ENCODE data around the gene C12orf57. TPM values are rescaled to one million over a fixed set of nuclear protein-coding genes. Genes with fewer than 3 reads are reported as not detected.

Gene C12orf57
- total RNA-seq, 3 donors from 2014 or later = 180 to 190 (median 184) TPM

Other genes with a start within 250 kb of the C12orf57 start
- gene PIANP, start 243.2 kb upstream of the C12orf57 start, total RNA-seq = under 1 TPM; 0.20 to 0.57 (median 0.40) TPM
- gene COPS7A, start 220.0 kb upstream of the C12orf57 start, total RNA-seq = 10 to 100 TPM; 46.5 to 54.4 (median 48.1) TPM
- 100 to 1,000 TPM; 185 to 199 (median 189) TPM for gene MLF2, start 190.9 kb upstream of the C12orf57 start, total RNA-seq
- gene PTMS, start 177.7 kb upstream of the C12orf57 start, total RNA-seq = 10 to 100 TPM; 26.3 to 32.6 (median 29.4) TPM
- 100 to 1,000 TPM in 1 of 3 donors, 10 to 100 TPM in 2; 71.1 to 125 (median 86.4) TPM for gene LAG3, start 171.5 kb upstream of the C12orf57 start, total RNA-seq
- gene CD4, start 154.5 kb upstream of the C12orf57 start, total RNA-seq = 10 to 100 TPM; 42.0 to 76.9 (median 51.4) TPM
- under 1 TPM in 2 of 3 donors, not detected in 1; 0.08 to 0.38 TPM for gene GPR162, start 122.2 kb upstream of the C12orf57 start, total RNA-seq
- under 1 TPM; 0.63 to 0.98 (median 0.83) TPM for gene P3H3, start 115.6 kb upstream of the C12orf57 start, total RNA-seq
- under 1 TPM; 0.13 to 0.90 (median 0.38) TPM for gene GNB3, start 103.1 kb upstream of the C12orf57 start, total RNA-seq
- gene CDCA3, start 92.7 kb upstream of the C12orf57 start, total RNA-seq = 1 to 10 TPM; 1.7 to 4.0 (median 3.1) TPM
- 100 to 1,000 TPM; 169 to 192 (median 176) TPM for gene USP5, start 91.9 kb upstream of the C12orf57 start, total RNA-seq
- gene TPI1, start 76.5 kb upstream of the C12orf57 start, total RNA-seq = 1,000 to 10,000 TPM; 1,135 to 1,217 (median 1,169) TPM
- gene SPSB2, start 70.7 kb upstream of the C12orf57 start, total RNA-seq = 1 to 10 TPM; 5.6 to 8.5 (median 6.7) TPM
- gene LRRC23, start 39.2 kb upstream of the C12orf57 start, total RNA-seq = 1 to 10 TPM; 2.1 to 3.0 (median 3.0) TPM
- gene ENO2, start 29.4 kb upstream of the C12orf57 start, total RNA-seq = 10 to 100 TPM; 83.5 to 97.4 (median 85.2) TPM
- gene ATN1, start 16.1 kb upstream of the C12orf57 start, total RNA-seq = 10 to 100 TPM; 65.8 to 73.9 (median 70.7) TPM
- gene RNU7-1, start 206 bp upstream of the C12orf57 start, total RNA-seq = not detected
- 100 to 1,000 TPM; 309 to 404 (median 401) TPM for gene PTPN6, start 7.3 kb downstream of the C12orf57 start, total RNA-seq
- 100 to 1,000 TPM; 619 to 718 (median 635) TPM for gene PHB2, start 26.6 kb downstream of the C12orf57 start, total RNA-seq
- 100 to 1,000 TPM; 215 to 254 (median 223) TPM for gene EMG1, start 26.9 kb downstream of the C12orf57 start, total RNA-seq
- gene LPCAT3, start 74.5 kb downstream of the C12orf57 start, total RNA-seq = 10 to 100 TPM; 24.4 to 27.6 (median 25.0) TPM
- 1 to 10 TPM; 1.6 to 1.7 (median 1.6) TPM for gene C1S, start 116.7 kb downstream of the C12orf57 start, total RNA-seq
- 1 to 10 TPM in 2 of 3 donors, under 1 TPM in 1; 0.98 to 2.3 (median 1.7) TPM for gene C1R, start 148.4 kb downstream of the C12orf57 start, total RNA-seq
- gene C1RL, start 165.2 kb downstream of the C12orf57 start, total RNA-seq = 1 to 10 TPM; 3.7 to 7.0 (median 6.0) TPM
- gene RBP5, start 184.9 kb downstream of the C12orf57 start, total RNA-seq = not detected
- gene CLSTN3, start 186.3 kb downstream of the C12orf57 start, total RNA-seq = 10 to 100 TPM in 1 of 3 donors, 1 to 10 TPM in 2; 9.2 to 12.2 (median 9.9) TPM
- gene PEX5, start 245.7 kb downstream of the C12orf57 start, total RNA-seq = 10 to 100 TPM; 45.9 to 68.0 (median 65.7) TPM

All from activated T-cell treated with anti-CD3 and anti-CD28 coated beads, Interleukin-2, amount 50 U/mL, for 4 hours (primary cell).